Common myeloid progenitor, CD34-positive (primary cell): ENCODE results near the gene CEP131.

Experiments used
- CTCF ChIA-PET: fragments of 350-600 bp; sonication (Branson Sonifier 250); formaldehyde crosslinking; loops from one replicate; lab custom pipeline; 2021; ENCODE audit warnings: antibody characterized with exemption; lab: Charles Lee
- POLR2A ChIA-PET: fragments of 350-600 bp; sonication (Branson Sonifier 250); formaldehyde crosslinking; loops from one replicate; lab custom pipeline; 2021; ENCODE audit warnings: antibody characterized with exemption; lab: Charles Lee
- DNase-seq, 3 donors: peaks; one replicate each; pipeline versions ENCODE4 v3.0.0 to v3.0.0-alpha.2; 2013
- H3K27ac ChIP-seq, 2 experiments: 1 replicate in 1 of 2; 2 replicates in 1 of 2; pipeline ENCODE4 v1.7.0; 2013; ENCODE audit warnings: inconsistent platforms in 2 of 2, low read length in 2 of 2, mild to moderate bottlenecking in 2 of 2, low read depth in 1 of 2, moderate library complexity in 1 of 2; ENCODE audit not compliant: severe bottlenecking in 2 of 2, insufficient read depth in 1 of 2, poor library complexity in 1 of 2
- H3K27me3 ChIP-seq, 5 experiments: replicated peaks in 2 of 5; 1 replicate in 3 of 5; 2 replicates in 2 of 5; pipeline versions ENCODE4 v1.6.1 to v1.7.0; 2013; ENCODE audit warnings: low read length in 4 of 5, mild to moderate bottlenecking in 2 of 5, moderate library complexity in 2 of 5, inconsistent platforms in 1 of 5; ENCODE audit not compliant: insufficient read depth in 5 of 5, control insufficient read depth in 4 of 5
- H3K36me3 ChIP-seq, 4 experiments: 1 replicate in 2 of 4; 2 replicates in 2 of 4; pipeline versions ENCODE4 v1.6.1 to v1.7.0; 2013; ENCODE audit warnings: low read length in 3 of 4, control low read depth in 1 of 4, mild to moderate bottlenecking in 1 of 4; ENCODE audit not compliant: control insufficient read depth in 4 of 4, insufficient read depth in 4 of 4
- H3K4me1 ChIP-seq, 4 experiments: 1 replicate in 3 of 4; 2 replicates in 1 of 4; pipeline versions ENCODE4 v1.6.1 to v1.7.1; 2013; ENCODE audit warnings: low read length in 3 of 4, mild to moderate bottlenecking in 3 of 4, control low read depth in 1 of 4, inconsistent platforms in 1 of 4, moderate library complexity in 1 of 4; ENCODE audit not compliant: control insufficient read depth in 4 of 4, insufficient read depth in 4 of 4; ENCODE audit errors: control extremely low read depth in 1 of 4
- H3K4me3 ChIP-seq, 7 experiments: 1 replicate in 4 of 7; 2 replicates in 3 of 7; pipeline versions ENCODE4 v1.5.1 to v1.7.0; 2013; ENCODE audit warnings: mild to moderate bottlenecking in 7 of 7, low read length in 6 of 7, moderate library complexity in 6 of 7, inconsistent platforms in 2 of 7, low read depth in 2 of 7, control low read depth in 1 of 7; ENCODE audit not compliant: insufficient read depth in 4 of 7, control insufficient read depth in 1 of 7; ENCODE audit errors: extremely low read depth in 1 of 7
- H3K9me3 ChIP-seq, 5 experiments: 1 replicate in 4 of 5; 2 replicates in 1 of 5; pipeline versions ENCODE4 v1.6.1 to v1.7.1; 2013; ENCODE audit warnings: low read length in 4 of 5, mild to moderate bottlenecking in 2 of 5, inconsistent platforms in 1 of 5, low read depth in 1 of 5, moderate library complexity in 1 of 5; ENCODE audit not compliant: control insufficient read depth in 4 of 5, insufficient read depth in 2 of 5; ENCODE audit errors: control extremely low read depth in 1 of 5
- WGBS: methylation state at CpG from one replicate; pipeline ENCODE4 v1.1.5; 2013; ENCODE audit not compliant: insufficient coverage; 5-methylcytosine and 5-hydroxymethylcytosine counted together

CEP131 gene

GRCh38 chr17:81234940-81235821 lies 12.4 kb upstream of the CEP131 start:
- peaks cover 2 to 56% (median 37%) of the 10 kb centered on the region in 4 experiments for H3K36me3 ChIP-seq
- DNase-seq: no peak
- ChIA-PET POLR2A (no interaction called here), CTCF (no interaction called here)
- 98% methylated on average over 18 of the region's 26 CpGs for WGBS
- peaks cover 4 to 21% (median 20%) of the 10 kb centered on the region in 4 experiments for H3K4me1 ChIP-seq
- H3K9me3 ChIP-seq: no peaks in the 10 kb centered on the region
- no peaks in the 10 kb centered on the region for H3K27me3 ChIP-seq
- no peak overlapping the region for H3K4me3 ChIP-seq
- H3K27ac ChIP-seq: no peak overlapping the region

DNA sequence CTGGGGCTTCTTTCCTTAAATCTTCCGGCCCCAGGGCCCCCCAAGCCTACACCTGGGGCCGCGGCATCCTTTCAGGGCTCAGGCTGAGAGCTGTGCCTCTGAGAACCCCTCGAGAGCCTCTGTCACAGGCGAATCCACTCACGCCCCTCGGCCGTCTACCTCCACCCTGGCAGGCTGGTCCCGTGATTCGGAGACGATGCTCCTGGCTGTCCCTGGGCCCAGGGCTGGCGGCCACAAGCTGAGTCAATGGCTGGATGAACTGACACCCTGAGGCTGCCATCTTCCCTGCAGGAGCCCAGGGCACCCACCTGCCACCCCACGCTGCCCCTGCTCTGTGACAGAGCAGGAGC lies 11.7 kb upstream of the CEP131 start:
- Histone ChIP-seq H3K27me3 (no peaks in the 10 kb centered on the region), H3K27ac (no peak overlapping the region), H3K4me3 (no peak overlapping the region), H3K4me1 (peaks cover 4 to 14% (median 13%) of the 10 kb centered on the region in 4 experiments), H3K9me3 (no peaks in the 10 kb centered on the region), H3K36me3 (peaks cover 8 to 63% (median 44%) of the 10 kb centered on the region in 4 experiments)
- DNase-seq: no peak
- ChIA-PET POLR2A (no interaction called here), CTCF (interaction anchor here (1.2 kb wide), 1 partner anchor 10 kb away, joined by 3 read pairs; no protein-coding TSS in a partner anchor)
- 96% methylated on average over 13 of the region's 13 CpGs for WGBS

GRCh38 chr17:81233811-81234505 lies 11.2 kb upstream of the CEP131 start:
- CTCF ChIA-PET: interaction anchor here (1.2 kb wide), 1 partner anchor 10 kb away, joined by 3 read pairs; no protein-coding TSS in a partner anchor
- no peak for DNase-seq
- no peak overlapping the region for H3K4me3 ChIP-seq
- no peaks in the 10 kb centered on the region for H3K27me3 ChIP-seq
- POLR2A ChIA-PET: no interaction called here
- 95% methylated on average over 18 of the region's 21 CpGs for WGBS
- peaks cover 4 to 18% (median 13%) of the 10 kb centered on the region in 4 experiments for H3K4me1 ChIP-seq
- no peaks in the 10 kb centered on the region for H3K9me3 ChIP-seq
- H3K27ac ChIP-seq: no peak overlapping the region
- H3K36me3 ChIP-seq: peaks cover 8 to 66% (median 45%) of the 10 kb centered on the region in 4 experiments

GRCh38 chr17:81233316-81233715 lies 10.6 kb upstream of the CEP131 start:
- H3K27me3 ChIP-seq: no peaks in the 10 kb centered on the region
- no peak overlapping the region for H3K4me3 ChIP-seq
- POLR2A ChIA-PET: no interaction called here
- no peak overlapping the region for H3K27ac ChIP-seq
- CTCF ChIA-PET: interaction anchor here (1.2 kb wide), 1 partner anchor 9 kb away, joined by 3 read pairs; no protein-coding TSS in a partner anchor
- WGBS: 97% methylated on average over 14 of the region's 17 CpGs
- H3K4me1 ChIP-seq: peaks cover 4 to 22% (median 17%) of the 10 kb centered on the region in 4 experiments
- no peak for DNase-seq
- peaks cover 8 to 71% (median 47%) of the 10 kb centered on the region in 4 experiments for H3K36me3 ChIP-seq
- no peaks in the 10 kb centered on the region for H3K9me3 ChIP-seq

- no peak for DNase-seq
- H3K4me3 ChIP-seq: no peak overlapping the region
- H3K4me1 ChIP-seq: peaks cover under 1 to 22% (median 17%) of the 10 kb centered on the region in 4 experiments
- no peaks in the 10 kb centered on the region for H3K9me3 ChIP-seq
- POLR2A ChIA-PET: interaction anchor here (0.9 kb wide), 1 partner anchor 10 kb away, joined by 3 read pairs; the partner anchor contains the start of gene CEP131
- peaks cover 8 to 71% (median 47%) of the 10 kb centered on the region in 4 experiments for H3K36me3 ChIP-seq
- H3K27ac ChIP-seq: no peak overlapping the region
- CTCF ChIA-PET: interaction anchor here (4.9 kb wide), 1 partner anchor 91 kb away, joined by 22 read pairs; no protein-coding TSS in a partner anchor
- WGBS: 93% methylated on average over 16 of the region's 19 CpGs
- H3K27me3 ChIP-seq: no peaks in the 10 kb centered on the region
Measured at GRCh38 chr17:81232616-81233241, 10.0 kb upstream of the CEP131 start.

DNA sequence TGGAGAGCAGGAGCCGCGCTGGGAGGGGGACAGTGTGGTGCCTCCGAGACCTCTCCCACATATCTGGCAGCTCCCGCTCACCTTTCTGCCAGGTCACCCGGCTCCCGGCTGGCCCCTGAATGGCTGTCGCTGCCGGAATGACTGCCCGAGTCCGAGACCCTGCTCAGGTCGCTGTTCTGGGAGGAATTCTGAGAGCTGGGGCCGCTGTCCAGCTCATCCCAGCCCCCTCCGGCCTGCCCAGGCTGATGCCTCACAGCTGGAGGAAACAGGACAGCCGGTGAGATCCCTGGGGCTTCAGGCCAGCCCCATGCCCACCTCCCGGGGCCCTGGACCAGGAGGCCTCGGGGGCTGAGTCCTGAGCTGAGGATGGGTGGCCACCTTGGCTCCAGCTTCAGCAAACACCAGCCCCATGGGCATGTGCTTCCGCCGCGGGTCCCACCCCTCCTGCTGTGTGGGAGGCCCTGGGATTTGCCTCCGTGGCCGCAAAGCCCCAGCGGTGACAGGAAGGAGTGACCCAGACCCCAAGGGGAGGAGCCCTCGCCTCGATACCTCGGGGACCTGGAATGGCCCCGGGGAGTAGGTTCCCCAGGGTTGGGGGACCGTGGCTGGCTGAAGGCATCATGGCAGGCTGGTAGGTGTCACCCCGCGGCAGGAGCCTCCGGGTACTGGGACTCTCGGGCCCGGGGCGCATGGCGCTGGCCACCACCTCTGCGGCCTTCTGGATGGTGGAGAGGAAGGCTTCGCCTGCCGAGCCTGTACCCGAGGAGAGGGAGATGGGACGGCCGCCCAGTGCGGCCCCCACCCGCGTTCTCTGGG lies 9.2 kb upstream of the CEP131 start:
- DNase-seq: no peak
- 95% methylated on average over 34 of the region's 43 CpGs for WGBS
- peaks cover 0 to 2% (median 0%) of the 10 kb centered on the region in 5 experiments for H3K9me3 ChIP-seq
- H3K27me3 ChIP-seq: no peaks in the 10 kb centered on the region
- POLR2A ChIA-PET: interaction anchor here (0.9 kb wide), 1 partner anchor 9 kb away, joined by 3 read pairs; the partner anchor contains the start of gene CEP131
- no peak overlapping the region for H3K4me3 ChIP-seq
- CTCF ChIA-PET: interaction anchor here (1.2 to 4.9 kb wide), 2 partner anchors 9 to 90 kb away, joined by 3 to 22 read pairs; partner anchors contain the start of gene CEP131
- no peak overlapping the region for H3K27ac ChIP-seq
- H3K36me3 ChIP-seq: peaks cover 8 to 71% (median 45%) of the 10 kb centered on the region in 4 experiments
- H3K4me1 ChIP-seq: peaks cover 0 to 19% (median 12%) of the 10 kb centered on the region in 4 experiments
